Mesenchymal stem cell (in vitro differentiated cells and primary cell): ENCODE data around the gene TNS4.

Experiments used
- DNase-seq: peaks from one replicate; pipeline ENCODE4 v3.0.0-alpha.2; 2013
- H2AFZ ChIP-seq: one replicate; pipeline ENCODE4 v1.6.1; 2013; ENCODE audit warnings: low read depth, mild to moderate bottlenecking, control low read depth, inconsistent platforms, low read length, moderate library complexity
- H2AK5ac ChIP-seq: 2 replicates; pipeline ENCODE4 v1.6.1; 2013; ENCODE audit warnings: low read length, moderate library complexity, mild to moderate bottlenecking, inconsistent platforms; ENCODE audit not compliant: severe bottlenecking
- H2BK120ac ChIP-seq: one replicate; pipeline ENCODE4 v1.6.1; 2013; ENCODE audit warnings: low read depth, mild to moderate bottlenecking, inconsistent platforms, low read length, moderate library complexity
- H2BK12ac ChIP-seq, 2 experiments: one replicate each; pipeline ENCODE4 v1.6.1; 2013; ENCODE audit warnings: inconsistent platforms in 2 of 2, low read length in 2 of 2, mild to moderate bottlenecking in 2 of 2, moderate library complexity in 2 of 2, control low read depth in 1 of 2
- H2BK15ac ChIP-seq: one replicate; pipeline ENCODE4 v1.6.1; 2013; ENCODE audit warnings: mild to moderate bottlenecking, low read depth, inconsistent platforms; ENCODE audit not compliant: poor library complexity, severe bottlenecking
- H2BK5ac ChIP-seq: 2 replicates; pipeline ENCODE4 v1.6.1; 2013; ENCODE audit warnings: low read depth, mild to moderate bottlenecking, low read length, control low read depth, inconsistent platforms; ENCODE audit not compliant: poor library complexity, severe bottlenecking
- H3K14ac ChIP-seq, 2 experiments: one replicate each; pipeline ENCODE4 v1.6.1; 2013; ENCODE audit warnings: inconsistent platforms in 2 of 2, low read length in 2 of 2, control low read depth in 1 of 2, mild to moderate bottlenecking in 1 of 2, moderate library complexity in 1 of 2
- H3K18ac ChIP-seq, 2 experiments: one replicate each; pipeline ENCODE4 v1.6.1; 2013; ENCODE audit warnings: inconsistent platforms in 2 of 2, low read length in 2 of 2, control low read depth in 1 of 2, low read depth in 1 of 2, mild to moderate bottlenecking in 1 of 2
- H3K23ac ChIP-seq, 2 experiments: one replicate each; pipeline ENCODE4 v1.6.1; 2013; ENCODE audit warnings: inconsistent platforms in 2 of 2, low read length in 2 of 2, mild to moderate bottlenecking in 2 of 2, moderate library complexity in 2 of 2, control low read depth in 1 of 2
- H3K27ac ChIP-seq: 2 replicates; pipeline ENCODE4 v1.5.1; 2013; ENCODE audit warnings: mild to moderate bottlenecking, moderate library complexity, low read length, control low read depth, inconsistent platforms; ENCODE audit not compliant: poor library complexity, severe bottlenecking
- H3K27me3 ChIP-seq, 2 experiments: 2 replicates each; pipeline versions ENCODE4 v1.6.1 to v1.7.0; 2013; ENCODE audit warnings: low read length in 2 of 2, mild to moderate bottlenecking in 2 of 2, moderate library complexity in 2 of 2, control low read depth in 1 of 2, inconsistent platforms in 1 of 2; ENCODE audit not compliant: control insufficient read depth in 1 of 2, insufficient read depth in 1 of 2
- H3K36me3 ChIP-seq, 2 experiments: 2 replicates each; pipeline versions ENCODE4 v1.6.1 to v1.7.0; 2013; ENCODE audit warnings: low read length in 2 of 2, control low read depth in 1 of 2, inconsistent platforms in 1 of 2, low read depth in 1 of 2, mild to moderate bottlenecking in 1 of 2; ENCODE audit not compliant: insufficient read depth in 2 of 2, control insufficient read depth in 1 of 2
- H3K4ac ChIP-seq, 2 experiments: one replicate each; pipeline ENCODE4 v1.6.1; 2013; ENCODE audit warnings: inconsistent platforms in 2 of 2, low read length in 2 of 2, mild to moderate bottlenecking in 2 of 2, moderate library complexity in 2 of 2, control low read depth in 1 of 2, low read depth in 1 of 2
- H3K4me1 ChIP-seq: 2 replicates; pipeline ENCODE4 v1.6.1; 2013; ENCODE audit warnings: low read depth, low read length, control low read depth; ENCODE audit not compliant: control insufficient read depth, insufficient read depth
- H3K4me2 ChIP-seq: 2 replicates; pipeline ENCODE4 v1.6.1; 2013; ENCODE audit warnings: low read length, mild to moderate bottlenecking, inconsistent platforms; ENCODE audit not compliant: poor library complexity, severe bottlenecking
- H3K4me3 ChIP-seq, 2 experiments: 2 replicates each; pipeline versions ENCODE4 v1.5.1 to v1.7.0; 2013; ENCODE audit warnings: low read length in 2 of 2, mild to moderate bottlenecking in 2 of 2, control low read depth in 1 of 2, low read depth in 1 of 2; ENCODE audit not compliant: insufficient read depth in 1 of 2
- H3K79me1 ChIP-seq: replicated peaks from 2 replicates; pipeline ENCODE4 v1.6.1; 2013; ENCODE audit warnings: mild to moderate bottlenecking, control low read depth, low read length, inconsistent platforms; ENCODE audit not compliant: poor library complexity, severe bottlenecking
- H3K9ac ChIP-seq: 2 replicates; pipeline ENCODE4 v1.7.0; 2013; ENCODE audit warnings: mild to moderate bottlenecking, low read length, moderate library complexity
- H3K9me3 ChIP-seq: 2 replicates; pipeline ENCODE4 v1.7.0; 2013; ENCODE audit warnings: mild to moderate bottlenecking, low read length; ENCODE audit not compliant: control insufficient read depth
- H4K8ac ChIP-seq: one replicate; pipeline ENCODE4 v1.6.1; 2013; ENCODE audit warnings: inconsistent platforms, mild to moderate bottlenecking, low read length, moderate library complexity
- H4K91ac ChIP-seq: one replicate; pipeline ENCODE4 v1.6.1; 2013; ENCODE audit warnings: mild to moderate bottlenecking, low read length, inconsistent platforms
- WGBS: methylation state at CpG from one replicate; pipeline ENCODE4 v1.1.7; 2013; ENCODE audit warnings: mixed read lengths; 5-methylcytosine and 5-hydroxymethylcytosine counted together

The TNS4 gene

DNA sequence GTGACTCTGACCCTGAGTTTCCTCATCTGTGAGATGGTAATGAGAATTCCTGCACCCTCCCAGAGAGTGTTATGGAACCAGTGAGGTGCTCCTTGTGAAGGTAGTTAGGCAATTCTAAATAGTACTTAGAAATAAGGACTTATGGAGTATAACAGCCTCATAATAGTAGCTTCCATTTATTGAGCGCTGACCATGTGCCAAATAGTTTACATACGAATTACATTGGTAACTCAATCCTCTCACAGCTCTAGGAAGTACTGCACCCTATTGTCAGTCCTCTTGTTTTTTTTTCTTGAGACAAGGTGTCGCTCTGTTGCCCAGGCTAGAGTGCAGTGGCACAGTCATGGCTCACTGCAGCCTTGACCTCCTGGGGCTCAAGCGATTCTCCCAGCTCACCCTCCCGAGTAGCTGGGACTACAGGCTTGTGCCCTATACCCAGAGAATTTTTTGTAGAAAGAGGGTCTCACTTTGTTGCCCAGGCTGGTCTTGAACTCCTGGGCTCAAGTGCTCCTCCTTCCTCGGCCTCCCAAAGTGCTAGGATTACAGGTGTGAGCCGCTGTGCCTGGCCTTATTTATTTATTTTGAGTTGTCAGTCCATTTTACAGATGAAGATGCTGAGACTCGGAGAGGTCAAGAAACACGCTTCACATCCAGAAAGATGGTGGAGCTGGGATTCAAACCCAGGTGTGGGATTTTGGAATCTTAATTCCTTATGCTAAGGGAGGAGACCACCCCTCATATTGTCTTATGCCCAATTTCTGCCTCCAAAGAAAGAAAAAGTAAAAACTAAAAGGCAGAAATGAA, 2.9 kb downstream of the TNS4 start:
- Histone ChIP-seq H3K9ac (peak overlapping the region; percentile 57), H3K14ac (no peak overlapping the region), H2BK12ac (no peak overlapping the region), H3K4me1 (peaks cover 15% of the 10 kb centered on the region), H2BK15ac (no peak overlapping the region), H4K91ac (no peak overlapping the region), H3K4me3 (no peak overlapping the region), H3K27me3 (no peaks in the 10 kb centered on the region), H3K36me3 (peaks cover 0 to 3% of the 10 kb centered on the region in 2 experiments), H4K8ac (no peak overlapping the region), H3K79me1 (no peaks in the 10 kb centered on the region), H3K27ac (no peak overlapping the region), H3K23ac (no peak overlapping the region), H3K18ac (no peak overlapping the region), H2AK5ac (no peak overlapping the region), H2BK120ac (no peak overlapping the region), H3K4me2 (no peak overlapping the region), H2AFZ (no peak overlapping the region), H3K4ac (no peak overlapping the region), H3K9me3 (no peaks in the 10 kb centered on the region), H2BK5ac (no peak overlapping the region)
- DNase-seq, result no peak
- 84% methylated on average over 9 of the region's 9 CpGs for WGBS

DNA sequence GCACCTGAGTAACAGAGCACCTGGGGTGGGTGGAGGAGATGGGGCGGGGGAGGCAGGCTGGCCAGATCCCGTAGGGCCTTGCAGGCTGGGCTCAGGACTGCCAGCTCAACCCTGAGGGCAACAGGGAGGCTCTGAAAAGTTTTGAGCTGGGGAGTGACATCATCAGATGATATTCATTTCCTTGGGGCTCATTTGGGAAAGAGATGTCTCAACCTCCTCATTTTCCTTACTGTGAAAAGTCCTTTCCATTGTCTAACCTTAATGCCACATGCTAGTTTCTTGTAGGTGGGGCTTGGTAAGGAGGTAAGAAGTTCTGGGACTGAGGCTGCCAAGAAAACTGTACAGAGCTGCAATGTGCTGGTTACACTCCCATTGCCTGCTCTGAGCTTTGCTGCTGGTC, 3.7 kb downstream of the TNS4 start:
- Histone ChIP-seq H3K23ac (no peak overlapping the region), H3K14ac (no peak overlapping the region), H3K4me1 (peaks cover 15% of the 10 kb centered on the region), H3K36me3 (peaks cover 0 to 3% of the 10 kb centered on the region in 2 experiments), H2AK5ac (peak overlapping the region; percentile 61), H4K91ac (peak overlapping the region; percentile 43), H3K9ac (peak overlapping the region; percentile 57), H3K27ac (no peak overlapping the region), H3K4me3 (no peak overlapping the region), H3K4ac (no peak overlapping the region), H3K27me3 (no peaks in the 10 kb centered on the region), H3K79me1 (no peaks in the 10 kb centered on the region), H4K8ac (peak overlapping the region; percentile 46), H2AFZ (no peak overlapping the region), H2BK15ac (no peak overlapping the region), H2BK5ac (no peak overlapping the region), H3K18ac (no peak overlapping the region), H3K9me3 (no peaks in the 10 kb centered on the region), H3K4me2 (no peak overlapping the region), H2BK120ac (no peak overlapping the region), H2BK12ac (no peak overlapping the region)
- no peak for DNase-seq
- 87% methylated on average over 2 of the region's 2 CpGs for WGBS

- Histone ChIP-seq H3K23ac (no peak overlapping the region), H2BK120ac (no peak overlapping the region), H3K4ac (no peak overlapping the region), H3K4me2 (no peak overlapping the region), H3K27ac (no peak overlapping the region), H2BK12ac (peak overlapping the region in 1 of 2 experiments; percentile 32), H4K8ac (no peak overlapping the region), H2AK5ac (no peak overlapping the region), H3K14ac (no peak overlapping the region), H2AFZ (no peak overlapping the region), H3K9me3 (no peaks in the 10 kb centered on the region), H3K79me1 (no peaks in the 10 kb centered on the region), H3K9ac (no peak overlapping the region), H3K4me3 (no peak overlapping the region), H3K18ac (peak overlapping the region in 1 of 2 experiments; percentile 42), H4K91ac (no peak overlapping the region), H3K4me1 (peaks cover 17% of the 10 kb centered on the region), H3K36me3 (peaks cover 0 to 3% of the 10 kb centered on the region in 2 experiments), H2BK5ac (no peak overlapping the region), H3K27me3 (no peaks in the 10 kb centered on the region), H2BK15ac (no peak overlapping the region)
- no peak for DNase-seq
- WGBS, result 93% methylated on average over 6 of the region's 9 CpGs
Observed at GRCh38 chr17:40496634-40497420, 4.6 kb downstream of the TNS4 start.

GRCh38 chr17:40496170-40496569, 5.3 kb downstream of the TNS4 start:
- no peak overlapping the region for H2AK5ac ChIP-seq
- no peak overlapping the region for H3K4ac ChIP-seq
- H3K4me2 ChIP-seq, result no peak overlapping the region
- peak overlapping the region; percentile 85 for H4K91ac ChIP-seq
- H2AFZ ChIP-seq, result no peak overlapping the region
- H3K18ac ChIP-seq, result no peak overlapping the region
- H3K79me1 ChIP-seq, result no peaks in the 10 kb centered on the region
- no peak overlapping the region for H3K9ac ChIP-seq
- WGBS, result 91% methylated on average over 4 of the region's 6 CpGs
- no peaks in the 10 kb centered on the region for H3K9me3 ChIP-seq
- no peak overlapping the region for H2BK12ac ChIP-seq
- no peak overlapping the region for H4K8ac ChIP-seq
- no peak overlapping the region for H3K27ac ChIP-seq
- H3K14ac ChIP-seq, result peak overlapping the region in 1 of 2 experiments; percentile 62
- no peaks in the 10 kb centered on the region for H3K27me3 ChIP-seq
- H2BK15ac ChIP-seq, result no peak overlapping the region
- H3K23ac ChIP-seq, result no peak overlapping the region
- no peak overlapping the region for H3K4me3 ChIP-seq
- peaks cover 21% of the 10 kb centered on the region for H3K4me1 ChIP-seq
- peaks cover 0 to 2% of the 10 kb centered on the region in 2 experiments for H3K36me3 ChIP-seq
- H2BK5ac ChIP-seq, result no peak overlapping the region
- DNase-seq, result no peak
- H2BK120ac ChIP-seq, result no peak overlapping the region
